CD4-positive, alpha-beta T cell treated with Interleukin-17A for 1 hour (primary cell): ENCODE results near the gene SSBP3.

ENCODE experiments used
- DNase-seq: peaks from one replicate; pipeline ENCODE4 v3.0.0-alpha.2; 2020

Gene SSBP3

DNA sequence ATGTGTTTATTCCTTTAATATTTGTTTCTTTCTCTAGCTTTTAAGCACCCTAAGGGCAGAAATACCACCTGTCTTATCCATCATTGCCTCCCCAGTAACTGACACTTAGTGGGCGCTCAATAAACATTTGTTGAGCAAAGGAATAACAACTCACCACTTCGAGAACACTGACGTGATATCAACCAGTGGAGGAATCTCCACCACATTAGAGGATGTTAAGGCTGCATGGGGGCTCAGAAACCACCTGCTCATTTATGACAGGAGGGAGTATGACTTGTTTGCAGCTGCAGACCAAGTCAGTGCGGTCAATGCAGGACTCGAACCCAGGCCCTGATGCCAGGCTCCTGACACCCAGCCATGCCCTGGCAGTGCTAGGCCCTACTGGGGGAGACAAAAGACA, 103.6 kb downstream of the SSBP3 start:
- no peak for DNase-seq

DNA sequence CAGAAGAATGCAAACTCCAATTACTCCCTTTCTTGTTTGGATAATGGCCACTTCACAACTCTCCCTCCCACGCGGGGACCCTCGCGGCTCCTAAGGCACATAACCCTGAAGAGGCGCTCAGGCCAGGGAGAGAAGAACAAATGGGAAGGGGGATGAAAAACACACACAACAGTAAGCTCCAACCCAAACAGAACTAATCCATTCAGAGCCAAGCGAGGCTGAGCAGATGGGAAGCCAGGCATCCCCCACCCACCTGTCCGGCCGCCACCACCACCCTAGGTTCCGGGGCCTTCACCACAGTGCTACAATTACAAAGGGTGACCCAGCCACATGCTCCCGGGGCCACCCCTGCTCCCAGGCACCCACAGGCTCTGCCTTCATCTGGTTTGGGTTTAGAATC, 104.7 kb downstream of the SSBP3 start:
- no peak for DNase-seq

DNA sequence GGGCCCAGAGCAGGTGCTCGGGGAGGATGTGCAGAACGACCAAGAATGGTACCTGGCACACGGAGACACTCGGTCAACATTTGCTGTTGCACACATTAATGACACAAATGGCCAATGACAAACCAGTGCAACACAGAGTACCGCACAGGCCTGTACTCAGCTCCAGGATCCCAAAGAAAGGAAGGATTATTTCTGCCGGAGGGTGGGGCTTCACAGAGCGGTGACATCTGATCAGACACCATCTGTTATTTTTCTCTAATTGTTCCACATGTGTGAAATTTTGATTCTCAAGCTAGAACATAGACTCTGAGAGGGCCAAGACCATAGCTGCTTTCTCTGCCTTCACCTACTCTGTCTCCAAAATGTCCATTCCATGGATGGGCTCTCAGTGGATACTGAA, 105.8 kb downstream of the SSBP3 start:
- no peak for DNase-seq

DNA sequence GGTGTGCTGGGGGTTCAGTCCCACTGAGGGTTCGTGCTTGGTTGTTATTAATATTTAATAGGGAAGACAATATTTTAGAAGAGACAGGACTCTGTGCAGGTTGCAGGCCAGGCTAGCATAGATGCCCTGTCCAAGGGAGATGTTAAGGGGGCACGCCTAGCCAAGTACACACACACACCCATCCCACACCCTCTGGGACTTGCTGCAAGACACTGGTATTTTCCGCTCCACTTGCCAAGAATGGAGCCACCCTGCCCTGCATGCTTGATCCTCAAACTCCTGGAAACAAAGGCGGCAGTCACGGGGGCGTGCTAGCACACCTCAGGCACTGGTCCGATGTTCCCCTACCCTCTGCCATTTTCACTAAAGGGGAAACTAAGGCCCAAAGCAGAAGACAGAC, 107.2 kb downstream of the SSBP3 start:
- no peak for DNase-seq

DNA sequence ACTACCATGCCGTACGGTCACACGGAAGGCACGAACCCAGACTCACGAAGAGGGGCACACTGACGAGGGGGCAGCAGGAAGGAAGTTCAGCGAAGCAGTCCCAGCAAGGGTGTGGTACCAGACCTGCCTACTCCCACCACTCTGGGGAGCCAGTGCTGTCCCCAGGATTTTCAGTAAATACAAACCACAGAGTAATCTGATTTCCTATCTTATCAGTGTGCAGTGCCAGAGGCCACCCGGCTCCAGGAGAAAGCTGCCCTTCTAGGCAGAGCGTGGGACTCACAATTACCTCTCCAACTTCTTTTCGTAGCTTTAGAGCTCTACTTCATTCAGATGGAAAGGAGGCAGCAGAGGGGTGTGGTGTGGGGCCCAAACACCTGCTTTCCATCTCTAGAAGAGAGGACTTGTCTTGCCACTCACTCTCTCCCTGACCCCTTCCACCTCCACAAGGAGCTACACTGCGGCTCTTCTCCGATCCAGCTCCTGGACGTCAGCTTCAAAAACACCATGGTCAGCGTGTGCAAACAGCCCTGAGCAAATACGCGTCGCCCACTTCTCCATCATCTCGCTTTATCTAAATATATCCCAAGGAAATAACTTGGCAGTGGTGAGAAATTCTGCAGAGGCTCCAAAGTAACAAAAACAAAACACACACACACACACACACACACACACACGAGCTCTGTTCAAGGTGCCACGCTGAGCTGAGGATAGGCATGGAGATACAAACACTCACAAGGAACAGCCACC, 107.7 kb downstream of the SSBP3 start:
- no peak for DNase-seq

DNA sequence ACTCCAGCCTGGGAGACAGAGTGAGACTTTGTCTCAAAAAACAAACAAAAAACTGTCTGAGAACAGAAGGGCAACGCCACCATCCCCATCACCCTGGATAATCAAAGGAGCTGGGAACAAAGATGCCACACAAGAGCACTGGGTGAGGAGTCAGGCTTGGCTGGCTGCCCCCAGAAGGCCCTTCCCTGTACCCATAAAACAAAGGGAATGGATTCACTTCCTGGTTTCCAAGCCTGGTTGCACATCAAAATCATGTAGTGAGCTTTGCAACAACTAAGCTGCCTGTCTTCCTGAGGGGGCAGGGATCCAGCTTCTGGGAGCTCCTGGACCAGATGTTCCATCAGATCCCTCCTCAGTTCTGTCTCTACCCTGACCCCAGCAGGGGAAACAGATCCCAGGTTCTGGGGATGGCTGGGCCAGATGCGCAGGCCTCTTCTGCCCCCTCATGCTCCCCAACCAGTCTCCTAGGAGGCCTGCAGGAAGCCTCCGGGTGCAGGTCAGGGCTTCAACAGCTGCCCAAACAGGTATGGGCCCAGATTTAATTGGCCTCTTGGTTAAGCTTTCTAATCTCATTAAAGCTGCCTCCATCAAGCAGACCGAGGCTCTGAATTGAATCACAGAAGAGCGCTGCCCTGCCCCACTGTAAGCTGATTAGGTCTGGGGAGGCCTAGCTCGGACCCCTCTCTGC, 108.5 kb downstream of the SSBP3 start:
- no peak for DNase-seq

DNA sequence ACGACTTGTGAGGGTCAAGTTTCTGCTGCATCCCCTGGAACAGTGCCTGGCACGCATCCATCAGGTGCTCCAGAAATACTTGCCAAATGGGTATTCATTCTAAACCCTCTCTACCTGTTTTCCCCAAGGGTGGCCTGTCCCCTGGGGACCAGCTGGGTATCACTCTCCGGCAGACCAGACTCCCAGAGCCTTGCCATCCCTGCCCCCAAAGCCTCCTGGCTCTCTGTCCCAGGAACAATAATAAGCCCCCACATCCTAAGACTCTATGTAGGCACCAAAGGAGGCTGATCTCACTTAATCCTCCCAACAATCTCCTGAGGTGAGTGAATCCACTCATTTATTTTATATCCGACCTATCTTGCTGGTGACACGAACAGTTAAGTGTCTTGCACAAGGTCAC, 109.5 kb downstream of the SSBP3 start:
- no peak for DNase-seq

DNA sequence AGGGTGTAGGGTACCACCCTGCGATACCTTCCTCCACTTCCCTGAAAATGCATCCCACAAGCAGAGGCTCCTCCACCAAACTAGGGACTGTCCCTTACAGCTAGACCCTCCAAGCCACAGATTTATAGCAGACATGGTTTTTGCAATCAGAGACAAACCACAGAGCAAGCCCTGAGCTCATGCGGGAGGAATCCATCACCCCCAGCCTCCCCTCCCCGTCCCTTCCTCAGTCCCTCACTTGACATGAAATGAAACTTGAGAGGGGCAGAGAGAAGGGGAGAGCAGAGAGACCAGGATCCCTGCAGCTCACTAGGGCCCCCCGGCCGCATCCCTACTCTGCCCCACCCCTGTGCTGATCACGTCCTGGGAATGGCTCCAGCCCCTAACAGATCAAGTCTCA, 111.3 kb downstream of the SSBP3 start:
- no peak for DNase-seq

DNA sequence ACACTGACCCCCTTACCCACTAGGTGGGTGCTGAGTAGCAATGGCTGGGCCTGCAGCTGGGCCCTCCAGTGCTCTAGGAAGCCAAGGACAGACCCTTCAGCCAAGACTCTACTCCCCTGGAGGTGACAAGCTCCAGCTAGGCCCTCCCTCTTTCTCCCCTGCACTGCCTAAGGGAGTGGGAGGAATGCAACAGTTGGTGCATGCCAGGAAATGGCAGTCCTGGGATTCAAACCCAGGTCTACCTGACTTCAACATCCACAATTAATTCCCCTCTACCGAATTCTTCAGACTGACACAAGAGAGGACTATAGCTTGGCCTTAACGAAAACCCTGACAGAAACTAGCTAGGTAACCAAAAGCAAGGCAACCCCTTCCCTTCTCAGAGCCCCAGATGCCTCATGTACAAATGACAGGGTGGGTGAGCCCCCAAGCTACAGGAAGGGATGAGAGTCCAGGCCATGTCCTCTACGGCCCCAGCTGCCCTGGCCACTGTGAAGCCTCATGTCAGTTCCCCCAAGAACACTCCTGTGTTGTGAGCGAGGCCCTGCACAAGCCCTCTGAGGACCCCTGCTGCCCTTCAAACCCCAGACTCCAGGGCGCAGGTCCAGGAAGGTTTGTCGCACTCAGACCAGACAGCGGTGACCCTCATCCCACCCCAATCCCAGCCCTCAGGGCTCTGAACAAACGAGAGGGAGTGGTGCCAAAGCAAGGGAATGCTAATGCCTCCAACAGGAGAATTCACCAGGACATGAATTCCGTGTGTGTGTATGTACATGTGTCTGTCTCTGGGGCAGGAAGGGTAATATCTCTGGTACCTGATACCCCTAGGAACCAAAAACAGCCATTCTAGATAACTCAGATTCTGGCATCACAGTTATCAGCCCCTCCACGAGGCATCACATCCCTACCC, 113.9 kb downstream of the SSBP3 start:
- DNase-seq = no peak

DNA sequence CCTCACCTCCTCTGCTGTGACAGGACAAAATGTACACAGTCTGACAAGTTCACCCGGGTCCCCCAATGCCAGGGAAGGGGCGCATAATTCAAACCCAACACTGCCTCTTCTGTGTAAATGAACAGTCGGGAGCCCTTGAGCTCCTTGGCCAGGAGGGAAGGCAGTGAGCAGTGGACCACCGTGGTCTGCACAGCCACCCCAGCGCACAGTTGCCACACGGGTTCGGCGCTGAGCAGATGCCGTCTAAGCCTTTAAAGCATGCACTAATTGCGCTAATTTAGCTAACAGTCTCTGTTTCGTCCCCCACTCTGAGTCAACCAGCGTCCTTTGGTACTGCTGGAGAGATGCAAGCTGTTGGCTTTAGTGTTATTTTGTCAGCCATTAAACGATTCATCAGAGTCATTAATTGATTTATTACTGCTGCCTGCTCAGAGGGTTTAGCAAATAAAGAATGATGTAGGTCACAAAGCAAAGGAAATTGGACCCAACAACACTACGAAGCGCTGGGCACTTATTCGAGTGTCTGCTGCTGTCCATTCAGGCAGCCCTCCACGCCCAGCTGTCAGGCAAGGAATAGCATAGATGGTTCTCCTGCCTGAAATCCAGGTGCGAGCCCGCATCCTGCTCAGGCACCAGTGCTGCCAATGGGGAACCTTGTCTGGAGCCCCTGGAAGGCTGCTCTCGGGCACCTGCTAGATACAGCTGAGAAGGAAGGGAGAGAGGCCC, 114.8 kb downstream of the SSBP3 start:
- no peak for DNase-seq

DNA sequence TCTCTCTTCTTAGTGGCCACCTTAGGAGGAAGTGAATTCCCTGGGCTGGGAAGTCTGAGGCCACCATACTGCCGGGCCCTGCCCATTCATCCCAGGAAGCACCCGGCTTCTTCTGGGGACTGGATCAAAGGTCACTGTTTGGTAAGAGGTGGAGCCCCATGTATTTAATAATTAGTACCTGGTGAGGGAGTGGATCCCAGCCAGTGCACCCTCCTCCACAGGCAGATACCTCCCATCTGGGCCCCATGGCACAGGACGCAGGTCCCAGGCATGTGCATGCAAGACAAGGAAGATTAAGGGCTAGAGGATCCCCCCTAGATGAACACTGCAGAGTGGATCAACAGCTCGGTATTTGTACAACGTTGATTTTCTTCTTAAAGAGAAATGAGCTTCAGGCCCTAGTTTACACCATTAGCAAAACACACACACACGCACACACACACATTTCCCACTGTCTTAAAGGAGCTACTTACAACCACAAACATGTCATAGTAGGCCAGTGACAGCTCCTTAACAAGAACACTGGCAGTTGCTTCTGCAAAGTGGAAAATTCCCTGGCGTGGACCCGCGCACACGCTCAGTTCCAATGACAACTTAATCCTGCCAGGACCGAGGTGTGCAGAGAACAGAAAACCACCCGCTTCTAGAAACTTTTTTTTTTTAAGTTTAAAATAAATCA, 115.5 kb downstream of the SSBP3 start:
- DNase-seq = no peak

DNA sequence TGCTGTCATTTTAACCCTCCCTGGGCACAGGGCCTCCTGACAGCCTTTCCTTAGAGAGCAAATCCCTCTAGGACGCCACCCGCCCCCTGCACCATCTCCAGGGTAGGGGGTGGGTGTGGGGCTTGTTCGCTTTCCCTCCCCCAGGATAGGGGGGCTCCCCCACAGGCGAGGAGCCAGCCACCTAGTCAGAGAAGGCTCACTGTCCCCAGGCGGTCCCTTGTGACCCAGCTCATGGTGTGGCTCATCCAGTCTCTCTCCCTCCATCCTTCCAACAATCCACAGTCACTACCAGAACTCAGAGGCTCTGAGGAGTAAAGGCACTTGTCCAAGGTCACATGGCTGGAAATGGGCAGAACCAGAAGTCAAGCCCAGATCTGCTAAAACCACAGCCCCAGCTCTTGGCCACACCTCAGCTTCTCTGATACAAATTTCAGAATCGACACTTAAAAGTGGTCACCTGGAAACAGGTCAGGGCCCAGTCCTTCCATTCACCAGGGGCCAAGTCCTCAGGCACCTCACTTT, 116.4 kb downstream of the SSBP3 start:
- DNase-seq = no peak

DNA sequence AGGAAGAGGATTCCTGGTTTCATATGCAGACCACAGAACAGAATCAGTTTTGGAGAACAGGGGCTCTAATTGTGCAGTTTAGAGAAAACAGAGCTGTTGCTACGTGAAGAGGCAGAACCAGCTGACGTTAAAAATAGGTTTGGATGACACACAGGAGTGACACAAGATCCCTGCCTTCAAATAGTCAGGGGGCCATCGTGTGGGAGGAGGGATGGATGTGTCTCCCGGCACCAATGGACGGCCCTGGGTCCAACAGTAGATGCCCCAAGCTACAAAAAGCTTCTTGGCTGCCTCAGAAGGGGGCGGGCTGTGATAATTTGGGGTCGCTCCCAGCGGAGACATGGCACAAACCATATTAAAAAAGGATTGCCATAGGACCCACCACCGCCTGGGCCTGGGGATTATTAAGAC, 118.4 kb downstream of the SSBP3 start:
- no peak for DNase-seq

DNA sequence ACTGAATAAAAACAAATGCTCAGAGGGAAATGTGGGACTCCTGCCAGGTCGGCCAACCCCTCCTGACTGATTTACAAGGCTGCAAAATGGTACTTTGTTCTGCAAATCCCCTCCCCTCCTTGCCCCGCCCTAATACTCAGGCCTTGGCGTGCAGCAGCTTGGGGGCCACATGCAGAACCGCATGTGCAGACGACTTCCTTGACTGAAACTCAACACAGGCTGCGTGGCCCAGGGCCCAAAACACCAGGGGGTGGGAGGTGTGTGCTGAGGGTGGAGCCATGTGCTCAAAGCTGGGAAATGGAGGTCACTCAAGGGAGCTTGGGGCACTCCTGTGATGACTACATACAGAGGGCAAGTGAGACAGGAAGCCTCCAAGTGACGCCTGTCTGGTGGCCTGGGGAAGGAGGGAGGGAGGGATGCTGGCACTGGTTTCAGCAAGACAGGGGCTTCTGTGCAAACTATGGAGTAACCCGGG, 119.0 kb downstream of the SSBP3 start:
- DNase-seq = peak; percentile 40

DNA sequence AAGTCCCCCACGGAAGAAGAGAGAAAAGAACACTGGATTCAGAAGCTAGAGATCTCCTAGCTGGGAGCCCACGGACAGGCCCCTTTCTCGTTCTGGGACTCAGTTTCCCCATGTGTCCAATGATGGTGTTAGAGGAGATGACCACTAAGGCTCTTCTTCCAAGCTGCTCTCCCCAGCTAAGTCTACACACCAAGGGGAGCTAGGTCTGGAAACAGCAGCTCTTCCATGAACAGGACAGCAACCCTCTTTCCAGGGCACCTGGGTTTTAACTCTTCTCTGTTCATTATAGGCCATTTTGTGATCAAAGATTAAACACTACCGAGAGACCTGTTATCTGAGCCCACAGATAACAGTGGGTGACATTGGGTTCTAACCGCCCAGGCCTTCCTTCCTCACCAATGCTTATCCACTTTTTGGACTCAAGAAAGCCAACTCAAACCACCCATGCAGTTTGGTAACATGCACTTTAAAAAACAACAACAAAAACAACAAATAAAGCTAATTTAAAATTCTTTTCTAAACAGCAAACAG, 120.3 kb downstream of the SSBP3 start:
- no peak for DNase-seq

DNA sequence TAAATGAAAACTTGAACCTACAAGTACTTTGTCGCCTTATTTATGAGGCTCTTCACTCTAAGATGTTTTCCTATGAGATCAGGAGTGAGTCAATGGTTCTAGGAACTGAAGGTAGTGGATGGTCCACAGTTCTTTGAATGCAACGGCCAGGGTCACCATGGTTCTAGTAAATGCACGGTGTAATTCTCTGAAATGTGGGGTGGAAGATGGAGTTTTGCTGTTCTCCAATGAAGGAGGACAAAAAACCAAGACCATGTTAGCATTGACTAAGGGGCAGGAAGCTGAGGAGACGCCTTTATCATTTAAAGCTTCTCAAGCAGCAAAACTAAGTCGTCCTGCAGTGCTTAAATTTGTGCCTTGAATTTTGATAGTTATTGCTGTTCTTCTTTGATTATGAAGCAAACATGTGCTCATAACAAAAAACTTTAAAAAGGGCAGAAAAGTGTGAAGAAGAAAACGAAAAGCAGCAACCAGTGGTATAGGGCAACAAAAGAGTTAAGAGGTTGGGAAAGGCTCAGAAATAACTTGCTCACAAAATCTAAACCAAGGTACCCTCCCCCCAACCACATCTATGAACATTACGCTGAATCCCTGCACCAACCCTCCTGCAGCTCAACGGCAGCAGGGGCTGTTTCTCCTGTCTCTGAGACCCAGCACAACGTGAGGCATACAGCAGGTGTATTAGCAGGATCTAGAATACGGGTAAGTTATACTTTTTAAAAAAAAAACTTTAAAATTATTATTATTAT, 121.2 kb downstream of the SSBP3 start:
- DNase-seq = peak; percentile 26

DNA sequence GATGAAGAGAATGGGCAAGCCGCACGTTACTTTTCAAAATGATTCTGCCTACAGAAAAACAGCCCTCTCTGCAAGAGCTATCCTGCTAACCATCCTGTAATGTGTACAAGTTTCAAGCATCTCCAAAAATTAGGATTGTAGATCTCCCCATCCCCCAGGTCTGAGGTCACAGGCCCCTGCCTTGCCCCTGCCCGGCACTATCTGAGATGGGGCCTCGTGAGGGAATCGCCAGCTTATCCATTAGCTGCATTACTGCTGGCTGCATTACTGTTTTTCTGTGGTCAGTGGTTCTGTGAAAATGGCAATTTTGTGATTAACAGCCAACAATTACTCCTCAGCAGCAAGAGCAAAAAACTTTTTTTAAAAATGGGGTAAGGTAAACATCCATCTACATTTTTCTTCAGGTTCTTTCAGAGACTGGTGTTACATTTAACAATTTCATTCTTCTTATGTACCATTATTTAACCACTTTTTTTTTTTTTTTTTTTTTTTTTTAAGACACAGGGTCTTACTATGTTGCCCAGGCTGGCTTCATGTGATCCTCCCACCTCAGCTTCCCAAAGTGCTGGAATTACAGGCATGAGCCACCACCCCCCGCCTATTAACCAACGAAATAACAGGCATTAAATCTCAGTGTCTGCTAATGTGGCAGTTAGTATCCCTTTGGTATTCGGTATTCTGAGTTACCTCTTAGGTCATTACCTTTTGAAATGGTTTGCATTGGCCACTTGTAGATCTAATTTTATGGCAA, 122.4 kb downstream of the SSBP3 start:
- no peak for DNase-seq

DNA sequence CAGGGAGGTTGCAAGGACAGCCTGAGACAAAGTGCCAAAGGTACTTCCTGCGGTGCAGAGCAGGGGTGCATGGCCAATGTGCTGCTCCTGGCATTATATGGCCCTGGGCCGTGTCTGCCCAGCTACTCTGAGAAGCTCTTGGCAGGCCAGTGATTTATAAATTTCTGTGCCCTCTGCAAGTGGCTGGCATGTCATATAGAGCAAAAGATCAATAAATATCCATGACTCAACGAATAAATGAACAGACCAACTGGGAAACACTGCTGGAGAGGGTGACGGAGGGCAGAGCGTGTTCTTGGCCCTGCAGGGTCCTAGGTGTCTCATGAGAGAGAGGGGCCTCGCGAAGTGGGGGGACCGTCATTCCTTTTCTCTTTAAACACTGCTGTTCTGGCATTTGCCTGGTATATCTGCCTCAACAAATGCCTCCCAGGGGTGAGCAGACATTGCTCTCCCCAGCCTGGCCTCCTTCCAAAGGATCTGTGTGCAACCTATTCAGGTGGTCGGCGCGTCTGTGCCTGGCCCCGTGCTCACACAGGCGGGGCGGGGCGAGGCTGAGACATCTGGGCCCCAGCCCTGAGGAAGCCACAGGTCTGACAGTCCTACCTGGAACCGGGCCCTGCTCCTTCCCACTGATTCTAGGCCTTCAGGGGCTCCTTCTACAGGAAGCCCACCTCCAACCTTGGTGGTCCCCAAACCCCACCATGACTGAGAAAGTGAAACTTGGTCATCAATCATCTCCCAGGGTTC, 123.9 kb downstream of the SSBP3 start:
- no peak for DNase-seq

DNA sequence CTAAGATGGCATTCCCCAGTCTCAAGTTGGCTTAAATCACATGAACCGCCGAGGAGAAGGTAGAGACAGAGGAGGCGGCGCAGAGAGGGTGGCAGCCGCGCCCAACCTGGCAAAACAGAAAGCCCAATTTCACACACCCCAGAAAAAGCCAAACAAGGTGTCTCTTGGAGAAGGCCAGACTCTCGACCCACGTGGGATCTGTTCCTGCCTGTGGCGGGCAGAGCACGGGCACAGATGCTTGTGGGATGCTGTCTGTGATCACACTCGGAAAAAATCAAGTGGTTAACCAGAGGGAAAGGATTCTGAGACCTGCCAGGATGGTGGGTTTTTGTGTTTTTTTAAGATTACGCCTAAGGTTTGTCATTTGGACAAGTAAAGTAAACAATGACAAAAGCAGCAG, 125.5 kb downstream of the SSBP3 start:
- DNase-seq = no peak
